HG03280 (cell line): ENCODE results near the gene SLC16A10.
"Not testable (repeated sequence)": the region's sequence is repeated elsewhere in the genome, so short reads cannot be mapped to it uniquely, and the experiment has no call there.

Experiments
- ATAC-seq: cut with Tn5 transposase; IDR thresholded peaks from one replicate; pipeline ENCODE4 v1.9.1; 2021; ENCODE audit warnings: mild to moderate bottlenecking, moderate library complexity; ENCODE audit not compliant: unreplicated experiment

SLC16A10 gene

GRCh38 chr6:111087106-111087835, at the start of gene SLC16A10:
Gene SLC16A10 (plus strand): TSS chr6:111087503. CDS start chr6:111087753, 250 bp downstream.
- peak; percentile 87 for ATAC-seq

GRCh38 chr6:111038534-111039252, 48.6 kb upstream of the SLC16A10 start:
- no peak for ATAC-seq

GRCh38 chr6:111041917-111042316, 45.4 kb upstream of the SLC16A10 start:
- no peak for ATAC-seq

GRCh38 chr6:111047244-111047643, 40.1 kb upstream of the SLC16A10 start:
- no peak for ATAC-seq

GRCh38 chr6:111050261-111051023, 36.9 kb upstream of the SLC16A10 start:
- ATAC-seq = no peak

- ATAC-seq = no peak
Measured at GRCh38 chr6:111052171-111052570, 35.1 kb upstream of the SLC16A10 start.

- no peak for ATAC-seq
Measured at GRCh38 chr6:111057074-111057752, 30.1 kb upstream of the SLC16A10 start.

- no peak for ATAC-seq
Measured at GRCh38 chr6:111061508-111061907, 25.8 kb upstream of the SLC16A10 start.

GRCh38 chr6:111061985-111062384, 25.3 kb upstream of the SLC16A10 start:
- ATAC-seq = not testable (repeated sequence)

- not testable (repeated sequence) for ATAC-seq
Measured at GRCh38 chr6:111062860-111063259, 24.4 kb upstream of the SLC16A10 start.

- no peak for ATAC-seq
Measured at GRCh38 chr6:111068109-111068865, 19.0 kb upstream of the SLC16A10 start.

- ATAC-seq = no peak
Measured at GRCh38 chr6:111068866-111069234, 18.5 kb upstream of the SLC16A10 start.

GRCh38 chr6:111069382-111070104, 17.8 kb upstream of the SLC16A10 start:
- no peak for ATAC-seq

- ATAC-seq = no peak
Measured at GRCh38 chr6:111070105-111071005, 16.9 kb upstream of the SLC16A10 start.

GRCh38 chr6:111072801-111073360, 14.4 kb upstream of the SLC16A10 start:
- no peak for ATAC-seq

GRCh38 chr6:111074311-111074710, 13.0 kb upstream of the SLC16A10 start:
- no peak for ATAC-seq

- ATAC-seq = no peak
Measured at GRCh38 chr6:111076024-111076695, 11.1 kb upstream of the SLC16A10 start.

GRCh38 chr6:111080698-111081097, 6.6 kb upstream of the SLC16A10 start:
- ATAC-seq = no peak
